NCI-H2171 treated with DMSO at 0.1 percent for 48 hours (cell line): Measurements from ENCODE around the gene SYNGR2.
"Not testable (repeated sequence)": the region's sequence is repeated elsewhere in the genome, so short reads cannot be mapped to it uniquely, and the experiment has no call there.

Experiments used
- DNase-seq: peaks from one replicate; lab custom pipeline; 2025; lab: John Stamatoyannopoulos, UW

The SYNGR2 gene

GRCh38 chr17:78130090-78130436 is 38.3 kb upstream of the SYNGR2 start:
- DNase-seq, result no peak

- no peak for DNase-seq
Measured at GRCh38 chr17:78130437-78131101, 37.8 kb upstream of the SYNGR2 start, which contains the start of gene TMC8. Gene TMC8 (plus strand): TSS chr17:78130771. CDS start chr17:78131589, 818 bp downstream.

DNA sequence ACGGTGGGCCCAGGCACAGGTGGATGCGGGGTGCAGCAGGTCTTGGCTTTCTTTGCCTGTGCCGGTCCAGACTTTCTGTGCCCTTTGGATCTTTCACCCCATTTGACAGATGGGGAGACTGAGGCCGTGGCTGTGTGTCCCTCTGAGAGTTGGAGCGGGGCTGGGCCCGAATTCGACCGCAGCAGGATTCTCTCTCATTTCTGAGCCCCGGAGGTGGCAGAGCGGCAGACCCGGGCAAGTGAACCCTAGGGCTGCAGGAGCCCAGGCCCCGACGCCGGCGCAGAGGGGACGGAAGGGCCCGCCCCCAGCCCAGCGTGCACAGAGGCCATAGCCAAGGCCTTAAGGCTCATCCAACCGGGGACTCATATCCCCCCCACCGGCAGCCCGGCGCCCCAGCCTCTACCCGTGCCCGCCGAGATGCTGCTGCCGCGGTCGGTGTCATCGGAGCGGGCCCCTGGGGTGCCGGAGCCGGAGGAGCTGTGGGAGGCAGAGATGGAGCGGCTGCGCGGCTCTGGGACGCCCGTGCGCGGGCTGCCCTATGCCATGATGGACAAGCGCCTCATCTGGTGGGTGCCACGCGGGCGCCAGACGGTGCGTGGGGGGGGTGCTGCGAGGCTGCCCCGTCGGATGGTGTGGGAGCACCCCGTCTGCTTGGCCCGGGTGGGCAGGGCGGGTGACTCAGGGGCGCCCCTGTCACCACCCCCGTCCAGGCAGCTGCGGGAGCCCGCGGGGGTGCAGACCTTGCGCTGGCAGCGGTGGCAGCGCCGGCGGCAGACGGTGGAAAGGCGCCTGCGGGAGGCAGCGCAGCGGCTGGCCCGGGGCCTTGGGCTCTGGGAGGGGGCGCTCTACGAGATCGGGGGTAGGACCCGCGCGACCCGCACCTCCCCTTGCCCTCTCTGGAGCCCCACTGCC is 37.0 kb upstream of the SYNGR2 start:
- DNase-seq, result peak; percentile 12

- DNase-seq, result peak; percentile 14
Measured at GRCh38 chr17:78132084-78132676, 36.2 kb upstream of the SYNGR2 start.

DNA sequence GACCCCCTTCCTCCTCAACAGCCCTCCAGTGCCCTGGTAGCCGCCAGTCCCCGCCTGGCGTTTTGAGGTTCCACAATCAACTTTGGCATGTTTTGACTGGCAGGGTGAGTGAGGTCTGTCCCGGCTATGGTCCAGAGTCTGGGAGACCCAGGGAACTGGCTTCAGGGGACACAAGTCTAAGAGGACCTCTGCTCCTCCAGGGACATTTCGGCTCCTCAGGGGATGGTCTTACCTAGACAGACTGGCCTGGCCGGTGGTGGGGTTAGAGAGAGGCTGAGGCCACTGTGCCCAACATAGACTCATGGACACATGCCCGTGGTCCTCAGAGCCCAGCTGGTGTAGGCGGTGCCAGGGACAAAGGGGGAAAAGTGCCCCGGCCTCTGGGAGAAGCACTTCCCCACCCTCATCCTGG is 35.6 kb upstream of the SYNGR2 start:
- no peak for DNase-seq

GRCh38 chr17:78133179-78133951 is 35.0 kb upstream of the SYNGR2 start:
- no peak for DNase-seq

DNA sequence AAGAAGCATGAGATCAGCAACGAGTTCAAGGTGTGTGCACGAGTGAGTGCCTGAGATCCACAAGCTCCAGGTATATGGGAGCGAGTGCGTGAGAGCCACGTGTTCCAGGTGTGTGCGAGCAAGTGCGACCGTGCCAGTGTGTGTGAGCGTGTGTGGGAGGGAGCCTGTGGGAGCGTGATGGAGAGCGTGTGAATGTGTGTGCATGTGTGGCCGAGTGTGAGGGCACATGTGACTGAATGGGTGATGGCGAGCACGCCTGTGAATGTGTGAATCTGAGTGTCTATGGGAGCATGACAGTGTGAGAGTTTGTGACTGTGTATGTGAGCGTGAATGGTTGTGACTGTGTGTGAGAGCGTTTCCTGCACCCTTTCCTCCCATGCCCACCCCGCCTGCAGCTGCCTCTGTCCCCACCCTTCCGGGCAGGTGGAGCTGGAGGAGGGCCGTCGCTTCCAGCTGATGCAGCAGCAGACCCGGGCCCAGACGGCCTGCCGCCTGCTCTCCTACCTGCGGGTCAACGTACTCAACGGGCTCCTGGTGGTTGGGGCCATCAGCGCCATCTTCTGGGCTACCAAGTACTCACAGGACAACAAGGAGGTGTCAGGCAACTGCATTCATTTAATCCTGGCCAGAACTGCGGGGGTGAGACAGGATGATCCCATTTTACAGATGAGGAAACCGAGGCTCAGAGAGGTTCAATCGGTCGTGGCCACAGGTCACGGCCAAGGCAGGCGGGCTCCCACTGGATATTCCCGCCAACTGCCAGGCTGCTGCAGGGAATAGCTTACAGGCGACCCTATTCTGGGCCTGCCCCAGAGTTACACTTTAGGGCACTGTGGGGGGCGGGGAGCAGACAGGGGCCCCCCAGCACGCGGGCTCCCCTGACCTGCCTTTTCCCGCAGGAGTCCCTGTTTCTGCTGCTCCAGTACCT is 34.1 kb upstream of the SYNGR2 start:
- DNase-seq, result no peak

GRCh38 chr17:78134899-78135385 is 33.4 kb upstream of the SYNGR2 start:
- no peak for DNase-seq

DNA sequence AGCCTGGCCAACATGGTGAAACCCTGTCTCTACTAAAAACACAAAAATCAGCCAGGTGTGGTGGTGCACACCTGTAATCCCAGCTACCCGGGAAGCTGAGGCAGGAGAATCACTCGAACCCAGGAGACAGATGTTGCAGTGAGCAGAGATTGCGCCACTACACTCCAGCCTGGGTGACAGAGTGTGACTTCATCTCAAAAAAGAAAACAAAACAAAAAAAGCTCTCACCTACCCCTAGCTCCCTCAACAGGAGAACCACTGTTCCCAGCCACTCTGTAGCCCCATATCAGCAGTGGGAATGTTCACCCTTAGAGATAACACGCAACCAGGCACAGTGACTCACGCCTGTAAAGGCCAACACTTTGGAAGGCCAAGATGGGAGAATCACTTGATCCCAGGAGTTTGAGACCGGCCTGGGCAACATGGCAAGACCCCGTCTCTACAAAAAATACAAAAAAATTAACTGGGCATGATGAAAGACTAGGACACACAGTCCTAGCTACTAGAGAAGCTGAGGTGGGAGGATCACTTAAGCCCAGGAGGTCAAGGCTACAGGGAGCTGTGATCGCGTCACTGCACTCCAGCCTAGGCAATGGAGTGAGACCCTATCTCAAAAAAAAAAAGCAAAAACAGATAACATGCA is 32.4 kb upstream of the SYNGR2 start:
- no peak for DNase-seq

DNA sequence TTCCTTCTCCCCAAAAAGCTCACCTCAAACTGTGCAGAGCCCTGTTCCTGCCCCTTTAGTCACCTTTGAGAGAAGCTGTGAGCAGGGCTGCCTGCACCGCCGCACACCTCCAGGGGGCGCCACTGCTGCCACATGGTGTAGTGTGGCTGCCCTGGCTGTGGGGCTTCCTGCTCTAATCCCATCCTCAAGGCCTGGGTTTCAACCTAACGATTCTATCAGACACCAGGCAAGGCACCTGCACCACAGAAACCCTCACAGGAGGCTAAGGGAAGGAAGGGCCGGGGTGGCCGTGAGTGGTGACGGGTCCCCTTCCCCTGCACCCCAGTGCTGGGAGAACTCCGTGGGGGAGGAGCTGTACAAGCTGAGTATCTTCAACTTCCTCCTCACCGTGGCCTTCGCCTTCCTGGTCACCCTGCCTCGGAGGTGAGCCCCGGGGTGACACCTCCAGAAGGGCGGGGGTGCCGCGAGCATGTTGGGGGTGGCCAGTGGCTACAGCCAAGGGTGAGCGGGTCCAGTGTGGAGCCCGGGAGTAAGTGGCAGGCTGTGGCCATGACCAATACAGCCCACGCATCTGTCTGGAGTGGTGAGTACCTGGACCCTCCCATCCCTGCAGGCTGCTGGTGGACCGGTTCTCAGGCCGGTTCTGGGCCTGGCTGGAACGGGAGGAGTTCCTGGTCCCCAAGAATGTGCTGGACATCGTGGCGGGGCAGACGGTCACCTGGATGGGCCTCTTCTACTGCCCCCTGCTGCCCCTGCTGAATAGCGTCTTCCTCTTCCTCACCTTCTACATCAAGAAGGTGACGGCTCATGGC is 30.8 kb upstream of the SYNGR2 start:
- no peak for DNase-seq

- DNase-seq, result no peak
Measured at GRCh38 chr17:78138204-78139060, 29.9 kb upstream of the SYNGR2 start.

GRCh38 chr17:78139861-78140168 is 28.6 kb upstream of the SYNGR2 start:
- not testable (repeated sequence) for DNase-seq

- peak; percentile 92 for DNase-seq
Measured at GRCh38 chr17:78140169-78141051, 28.0 kb upstream of the SYNGR2 start.

DNA sequence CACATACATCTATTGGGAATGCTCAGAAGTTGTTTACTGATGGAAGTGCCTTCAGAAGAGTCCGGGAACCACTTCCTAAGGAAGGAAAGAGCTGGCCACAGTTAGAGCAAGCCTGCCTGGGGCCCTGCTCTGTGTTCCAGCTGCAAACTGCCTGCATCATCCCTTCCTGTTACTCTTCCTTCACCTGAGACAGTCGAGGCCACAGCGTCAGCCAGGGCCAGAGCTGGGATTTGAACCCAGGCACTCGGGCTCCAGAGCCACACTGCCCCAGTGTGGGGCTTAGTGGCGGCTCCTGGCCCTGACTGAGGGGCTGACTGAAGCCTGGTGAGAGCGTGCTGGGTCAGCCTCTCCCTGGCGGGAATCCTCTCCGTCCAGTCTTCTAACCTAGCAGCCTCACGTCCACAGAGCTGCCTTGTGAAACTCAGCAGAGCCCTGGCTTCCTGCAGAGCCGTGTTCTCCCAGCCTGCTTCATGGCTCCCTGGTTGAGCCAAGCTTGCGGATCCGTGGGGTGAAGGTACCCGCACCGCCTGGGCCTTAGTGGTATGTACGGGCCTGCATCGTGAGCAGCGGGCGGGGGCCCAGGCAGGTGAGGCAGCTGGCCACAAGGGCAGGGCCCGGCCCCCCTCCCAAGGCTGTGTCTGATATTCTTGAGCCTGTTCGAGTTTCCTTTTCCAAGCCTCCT is 26.8 kb upstream of the SYNGR2 start:
- no peak for DNase-seq

GRCh38 chr17:78142119-78142861 is 26.1 kb upstream of the SYNGR2 start:
- no peak for DNase-seq
